Ishikawa (cell line): Measurements from ENCODE around the gene ARAP1.

Experiments used
- CEBPB ChIP-seq: IDR thresholded peaks from 2 replicates; pipeline ENCODE4 v1.6.1; 2012
- CREB1 ChIP-seq: IDR thresholded peaks from 2 replicates; pipeline ENCODE4 v1.6.1; 2012; ENCODE audit warnings: low read depth
- EGR1 ChIP-seq: IDR thresholded peaks from 2 replicates; pipeline ENCODE4 v1.6.1; 2012
- EP300 ChIP-seq: IDR thresholded peaks from 2 replicates; pipeline ENCODE4 v1.6.1; 2012; ENCODE audit warnings: borderline replicate concordance
- FOXM1 ChIP-seq: IDR thresholded peaks from 2 replicates; pipeline ENCODE4 v1.6.1; 2012; ENCODE audit warnings: low read depth, borderline replicate concordance
- MAX ChIP-seq: IDR thresholded peaks from 2 replicates; pipeline ENCODE4 v1.6.1; 2012
- NFIC ChIP-seq: IDR thresholded peaks from 2 replicates; pipeline ENCODE4 v1.6.1; 2012
- RAD21 ChIP-seq: IDR thresholded peaks from 2 replicates; pipeline ENCODE4 v1.6.1; 2012; ENCODE audit warnings: low read depth
- REST ChIP-seq: IDR thresholded peaks from 2 replicates; pipeline ENCODE4 v1.6.1; 2012; ENCODE audit warnings: low read depth, mild to moderate bottlenecking
- TAF1 ChIP-seq: IDR thresholded peaks from 2 replicates; pipeline ENCODE4 v1.6.1; 2012; ENCODE audit warnings: low read depth, mild to moderate bottlenecking
- TCF12 ChIP-seq: IDR thresholded peaks from 2 replicates; pipeline ENCODE4 v1.6.1; 2012; ENCODE audit warnings: low read depth
- TEAD4 ChIP-seq: IDR thresholded peaks from 2 replicates; pipeline ENCODE4 v1.6.1; 2012
- USF1 ChIP-seq: IDR thresholded peaks from 2 replicates; pipeline ENCODE4 v1.6.1; 2012
- YY1 ChIP-seq: IDR thresholded peaks from 2 replicates; pipeline ENCODE4 v1.6.1; 2012; ENCODE audit warnings: low read depth
- ZBTB7A ChIP-seq: IDR thresholded peaks from 2 replicates; pipeline ENCODE4 v1.6.1; 2012; ENCODE audit warnings: low read depth

ARAP1 gene

GRCh38 chr11:72742513-72743320 lies 9.5 kb downstream of the ARAP1 start:
- no peak for TF ChIP-seq REST
- TF ChIP-seq MAX: no peak
- TF ChIP-seq FOXM1: no peak
- TF ChIP-seq EGR1: no peak
- TF ChIP-seq RAD21: no peak
- TF ChIP-seq CEBPB: no peak
- no peak for TF ChIP-seq TCF12
- TF ChIP-seq TEAD4: no peak

GRCh38 chr11:72741849-72742512 lies 10.2 kb downstream of the ARAP1 start:
- TF ChIP-seq TAF1 (no peak), CREB1 (no peak), NFIC (no peak), USF1 (no peak), EP300 (no peak), TCF12 (no peak), FOXM1 (no peak), CEBPB (no peak), TEAD4 (no peak)

- TF ChIP-seq ZBTB7A: no peak
- TF ChIP-seq YY1: no peak
- TF ChIP-seq TEAD4: no peak
- TF ChIP-seq MAX: no peak
- TF ChIP-seq CEBPB: no peak
- TF ChIP-seq CREB1: no peak
- TF ChIP-seq REST: no peak
- no peak for TF ChIP-seq RAD21
Measured at GRCh38 chr11:72741429-72741833, 10.8 kb downstream of the ARAP1 start.

- TF ChIP-seq YY1: no peak
- no peak for TF ChIP-seq EGR1
- TF ChIP-seq USF1: no peak
Measured at GRCh38 chr11:72740562-72741428, 11.4 kb downstream of the ARAP1 start.

GRCh38 chr11:72740060-72740424 lies 12.2 kb downstream of the ARAP1 start:
- TF ChIP-seq TEAD4 (no peak), EGR1 (no peak), MAX (no peak), TCF12 (no peak), YY1 (no peak), USF1 (no peak)
